MM.1S (cell line): ENCODE measurements around the gene OR5P2.
"Not testable (repeated sequence)": the region's sequence is repeated elsewhere in the genome, so short reads cannot be mapped to it uniquely, and the experiment has no call there.

Source experiments
- DNase-seq: peaks from one replicate; pipeline ENCODE4 v3.0.0-alpha.2; 2015
- H2AFZ ChIP-seq: fragments of 300-600 bp; sonication (generic); 2 replicates; pipeline ENCODE4 v1.6.0; 2016; ENCODE audit warnings: antibody characterized with exemption, low read length
- H3F3A ChIP-seq: fragments of 300-600 bp; sonication (generic); 2 replicates; pipeline ENCODE4 v1.6.1; 2016; ENCODE audit warnings: mild to moderate bottlenecking, antibody characterized with exemption, low read length, moderate library complexity, mixed read lengths; ENCODE audit not compliant: insufficient read depth
- H3K27ac ChIP-seq: fragments of 300-600 bp; sonication (generic); 2 replicates; pipeline ENCODE4 v1.5.1; 2016; ENCODE audit warnings: mild to moderate bottlenecking, low read length
- H3K27me3 ChIP-seq: fragments of 300-600 bp; sonication (generic); replicated peaks from 2 replicates; pipeline ENCODE4 v1.6.0; 2016; ENCODE audit warnings: low read length; ENCODE audit not compliant: insufficient read depth
- H3K36me3 ChIP-seq: fragments of 300-600 bp; sonication (generic); replicated peaks from 2 replicates; pipeline ENCODE4 v1.6.1; 2016; ENCODE audit warnings: mild to moderate bottlenecking, low read length, mixed read lengths; ENCODE audit not compliant: insufficient read depth
- H3K4me1 ChIP-seq: fragments of 300-600 bp; sonication (generic); 2 replicates; pipeline ENCODE4 v1.6.1; 2016; ENCODE audit warnings: low read length, mixed read lengths
- H3K4me2 ChIP-seq: fragments of 300-600 bp; sonication (generic); 2 replicates; pipeline ENCODE4 v1.6.0; 2016; ENCODE audit warnings: low read depth, low read length
- H3K4me3 ChIP-seq: fragments of 300-600 bp; sonication (generic); 2 replicates; pipeline ENCODE4 v1.5.1; 2016; ENCODE audit warnings: low read length, mixed read lengths
- H3K79me2 ChIP-seq: fragments of 300-600 bp; sonication (generic); 2 replicates; pipeline ENCODE4 v1.6.1; 2016; ENCODE audit warnings: mixed run types, low read length, mixed read lengths
- H3K9ac ChIP-seq: fragments of 300-600 bp; sonication (generic); 2 replicates; pipeline ENCODE4 v1.6.1; 2016; ENCODE audit warnings: low read length, mixed read lengths
- H3K9me2 ChIP-seq: fragments of 300-600 bp; sonication (generic); replicated peaks from 2 replicates; pipeline ENCODE4 v1.6.1; 2016; ENCODE audit warnings: mild to moderate bottlenecking, low read length, mixed read lengths; ENCODE audit not compliant: insufficient read depth
- H3K9me3 ChIP-seq: fragments of 300-600 bp; sonication (generic); replicated peaks from 2 replicates; pipeline ENCODE4 v1.6.1; 2016; ENCODE audit warnings: mild to moderate bottlenecking, low read length, mixed read lengths; ENCODE audit not compliant: insufficient read depth
- H4K20me1 ChIP-seq: fragments of 300-600 bp; sonication (generic); 2 replicates; pipeline ENCODE4 v1.6.1; 2016; ENCODE audit warnings: mild to moderate bottlenecking, low read length, moderate library complexity, mixed read lengths; ENCODE audit not compliant: insufficient read depth
- EZH2 ChIP-seq: fragments of 300-600 bp; sonication (generic); optimal IDR thresholded peaks from 2 replicates; pipeline ENCODE3; 2017; ENCODE audit warnings: low read depth, mild to moderate bottlenecking, antibody characterized with exemption, low read length, mixed read lengths
- EZH2phosphoT487 ChIP-seq: fragments of 300-600 bp; sonication (generic); IDR thresholded peaks from 2 replicates; pipeline ENCODE4 v1.6.1; 2018; ENCODE audit warnings: antibody characterized with exemption, low read length
- TF ChIP-seq, protein P1 (sequence below): fragments of 300-600 bp; sonication (generic); IDR thresholded peaks from 2 replicates; pipeline ENCODE4 v1.5.1; 2016; ENCODE audit warnings: antibody characterized with exemption, low read length, mixed read lengths

Gene OR5P2

DNA sequence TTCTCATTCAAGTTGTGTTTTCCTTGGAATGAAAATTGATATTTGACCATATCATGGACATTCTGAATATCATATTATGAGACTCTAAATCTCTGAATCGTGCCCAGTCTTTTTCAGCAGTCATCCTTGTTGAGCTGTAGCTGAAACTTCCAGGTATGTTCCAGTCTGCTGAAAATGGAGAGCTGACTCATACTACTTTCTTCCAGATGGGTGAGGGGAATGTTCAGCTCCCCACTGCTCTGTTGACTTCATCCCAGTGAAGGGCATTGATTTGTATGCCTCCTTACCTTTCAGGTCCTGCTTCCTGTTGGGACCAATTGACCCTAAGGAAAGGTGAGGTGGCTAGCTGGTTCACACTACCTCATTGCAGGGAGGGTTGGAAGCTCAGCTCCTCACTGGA, 3.5 kb downstream of the OR5P2 start:
- no peak overlapping the region for H3K4me2 ChIP-seq
- no peak overlapping the region for H3K4me3 ChIP-seq
- no peak overlapping the region for H3K9ac ChIP-seq
- no peak overlapping the region for H2AFZ ChIP-seq
- H3K27ac ChIP-seq, result no peak overlapping the region
- H3K79me2 ChIP-seq, result no peaks in the 10 kb centered on the region
- H4K20me1 ChIP-seq, result no peaks in the 10 kb centered on the region
- no peaks in the 10 kb centered on the region for H3K4me1 ChIP-seq
- H3F3A ChIP-seq, result no peaks in the 10 kb centered on the region
- H3K27me3 ChIP-seq, result peaks cover 24% of the 10 kb centered on the region; the same call in 1 of the 2 replicates
- no peak for DNase-seq
- no peaks in the 10 kb centered on the region for H3K9me2 ChIP-seq
- no peaks in the 10 kb centered on the region for H3K9me3 ChIP-seq
- no peaks in the 10 kb centered on the region for H3K36me3 ChIP-seq
- TF ChIP-seq EZH2phosphoT487 (no peak), EZH2 (no peak)
- TF ChIP-seq, protein P1, sequence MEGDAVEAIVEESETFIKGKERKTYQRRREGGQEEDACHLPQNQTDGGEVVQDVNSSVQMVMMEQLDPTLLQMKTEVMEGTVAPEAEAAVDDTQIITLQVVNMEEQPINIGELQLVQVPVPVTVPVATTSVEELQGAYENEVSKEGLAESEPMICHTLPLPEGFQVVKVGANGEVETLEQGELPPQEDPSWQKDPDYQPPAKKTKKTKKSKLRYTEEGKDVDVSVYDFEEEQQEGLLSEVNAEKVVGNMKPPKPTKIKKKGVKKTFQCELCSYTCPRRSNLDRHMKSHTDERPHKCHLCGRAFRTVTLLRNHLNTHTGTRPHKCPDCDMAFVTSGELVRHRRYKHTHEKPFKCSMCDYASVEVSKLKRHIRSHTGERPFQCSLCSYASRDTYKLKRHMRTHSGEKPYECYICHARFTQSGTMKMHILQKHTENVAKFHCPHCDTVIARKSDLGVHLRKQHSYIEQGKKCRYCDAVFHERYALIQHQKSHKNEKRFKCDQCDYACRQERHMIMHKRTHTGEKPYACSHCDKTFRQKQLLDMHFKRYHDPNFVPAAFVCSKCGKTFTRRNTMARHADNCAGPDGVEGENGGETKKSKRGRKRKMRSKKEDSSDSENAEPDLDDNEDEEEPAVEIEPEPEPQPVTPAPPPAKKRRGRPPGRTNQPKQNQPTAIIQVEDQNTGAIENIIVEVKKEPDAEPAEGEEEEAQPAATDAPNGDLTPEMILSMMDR, result no peak

DNA sequence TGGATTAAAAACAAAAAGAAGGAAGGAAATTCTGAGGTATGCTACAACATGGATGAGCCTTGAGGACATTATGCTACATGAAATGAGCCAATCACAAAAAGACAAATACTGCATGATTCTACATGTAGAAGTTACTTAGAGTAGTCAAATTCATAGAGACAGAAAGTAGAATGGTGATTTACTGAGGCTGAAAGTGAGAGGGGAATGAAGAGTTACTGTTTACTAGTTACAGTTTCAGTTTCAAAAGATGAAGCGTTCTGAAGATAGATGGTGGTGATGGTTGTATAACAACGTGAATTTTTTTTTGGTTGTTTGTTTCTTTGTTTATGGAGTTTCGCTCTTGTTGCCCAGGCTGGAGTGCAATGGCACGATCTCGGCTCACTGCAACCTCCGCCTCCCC, 9.5 kb downstream of the OR5P2 start:
- TF ChIP-seq, protein P1, result no peak
- 0 out of 2 replicates have a peak, but pooled peaks have one; percentile 83 for TF ChIP-seq EZH2phosphoT487
- no peak for TF ChIP-seq EZH2
- Histone ChIP-seq H3F3A (no peaks in the 10 kb centered on the region), H3K9me3 (no peaks in the 10 kb centered on the region), H3K27me3 (peaks cover 57% of the 10 kb centered on the region), H3K9ac (no peak overlapping the region), H3K9me2 (no peaks in the 10 kb centered on the region), H3K4me1 (no peaks in the 10 kb centered on the region), H3K4me3 (no peak overlapping the region), H2AFZ (no peak overlapping the region), H3K79me2 (no peaks in the 10 kb centered on the region), H3K27ac (no peak overlapping the region), H4K20me1 (no peaks in the 10 kb centered on the region), H3K4me2 (peak overlapping the region; percentile 36; the same call in 1 of the 2 replicates), H3K36me3 (no peaks in the 10 kb centered on the region)
- peak; percentile 62 for DNase-seq

DNA sequence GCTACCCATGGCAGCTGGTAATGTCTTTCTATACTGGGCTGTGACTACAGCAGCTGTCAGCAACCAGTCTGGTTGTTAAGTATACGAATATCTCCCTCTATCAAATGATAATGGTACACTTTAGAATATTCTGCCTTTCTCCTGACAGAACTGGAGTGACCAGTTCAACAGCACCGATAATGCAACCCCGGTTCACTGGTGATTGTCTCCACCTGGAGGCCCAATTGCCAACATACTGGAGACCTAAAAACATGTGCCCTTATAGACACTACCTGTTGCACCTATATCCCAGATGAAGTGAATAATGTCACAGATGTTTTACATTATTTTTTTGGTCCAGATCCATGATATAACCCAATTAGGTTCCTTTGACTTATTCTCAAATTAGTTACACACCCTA, 21.1 kb downstream of the OR5P2 start:
- TF ChIP-seq EZH2 (no peak), EZH2phosphoT487 (no peak)
- TF ChIP-seq, protein P1, result no peak
- Histone ChIP-seq H3K9me3 (no peaks in the 10 kb centered on the region), H3K27me3 (peaks cover 2% of the 10 kb centered on the region; the same call in 1 of the 2 replicates), H3K9ac (no peak overlapping the region), H3K4me3 (no peak overlapping the region), H2AFZ (no peak overlapping the region), H3K4me2 (no peak overlapping the region), H3K27ac (no peak overlapping the region), H3F3A (no peaks in the 10 kb centered on the region), H4K20me1 (no peaks in the 10 kb centered on the region), H3K9me2 (no peaks in the 10 kb centered on the region), H3K4me1 (no peaks in the 10 kb centered on the region), H3K36me3 (no peaks in the 10 kb centered on the region), H3K79me2 (no peaks in the 10 kb centered on the region)
- no peak for DNase-seq

DNA sequence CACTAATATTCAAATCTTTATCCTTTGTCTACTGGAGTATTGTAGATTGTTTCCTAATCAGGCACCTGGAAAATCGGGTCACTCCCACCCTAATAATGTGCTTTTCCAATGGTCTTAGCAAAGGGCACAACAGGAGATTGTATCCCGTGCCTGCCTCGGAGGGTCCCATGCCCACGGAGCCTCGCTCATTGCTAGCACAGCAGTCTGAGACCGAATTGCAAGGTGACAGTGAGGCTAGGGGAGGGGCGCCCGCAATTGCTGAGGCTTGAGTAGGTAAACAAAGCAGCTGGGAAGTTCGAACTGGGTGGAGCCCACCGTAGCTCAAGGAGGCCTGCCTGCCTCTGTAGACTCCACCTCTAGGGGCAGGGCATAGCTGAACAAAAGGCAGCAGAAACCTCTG, 32.4 kb downstream of the OR5P2 start:
- not testable (repeated sequence) for H4K20me1 ChIP-seq, DNase-seq, H3K9ac ChIP-seq, H2AFZ ChIP-seq, H3K27ac ChIP-seq, H3K9me2 ChIP-seq, H3K9me3 ChIP-seq, H3K4me1 ChIP-seq, H3K4me3 ChIP-seq, H3K79me2 ChIP-seq, H3K4me2 ChIP-seq, H3K36me3 ChIP-seq, H3K27me3 ChIP-seq, H3F3A ChIP-seq
